Measurements from ENCODE around the gene SEMA3F. TPM values are rescaled to one million over a fixed set of nuclear protein-coding genes. Genes with fewer than 3 reads are reported as not detected.

The SEMA3F gene
- total RNA-seq, 2 donors from 2014 or later, result 6.3 to 18.7 TPM

GRCh38 chr3:50230104-50230793 is 75.1 kb downstream of the SEMA3F start:
- Histone ChIP-seq H3K4me1 (peaks cover 0 to 32% of the 10 kb centered on the region in 2 donors), H3K27ac (no peak overlapping the region), H3K27me3 (no peaks in the 10 kb centered on the region), H3K9me3 (no peaks in the 10 kb centered on the region), H3K4me3 (no peak overlapping the region), H3K36me3 (no peaks in the 10 kb centered on the region)
- TF ChIP-seq CTCF (IDR thresholded peaks at IDR 0.05), result no peak
- no peak for DNase-seq (ENCODE audit: low spot score)

- no peak overlapping the region for H3K4me3 ChIP-seq
- no peaks in the 10 kb centered on the region for H3K36me3 ChIP-seq
- TF ChIP-seq CTCF (IDR thresholded peaks at IDR 0.05), result no peak
- H3K4me1 ChIP-seq, result peaks cover 0 to 33% of the 10 kb centered on the region in 2 donors
- H3K9me3 ChIP-seq, result no peaks in the 10 kb centered on the region
- H3K27ac ChIP-seq, result no peak overlapping the region
- DNase-seq (ENCODE audit: low spot score), result no peak
- H3K27me3 ChIP-seq, result no peaks in the 10 kb centered on the region
These were observed 75.6 kb downstream of the SEMA3F start for GRCh38 chr3:50230794-50231125.

GRCh38 chr3:50231581-50231980 is 76.5 kb downstream of the SEMA3F start:
- no peak for DNase-seq (ENCODE audit: low spot score)
- Histone ChIP-seq H3K4me1 (peaks cover 0 to 26% of the 10 kb centered on the region in 2 donors), H3K27me3 (no peaks in the 10 kb centered on the region), H3K9me3 (no peaks in the 10 kb centered on the region), H3K27ac (no peak overlapping the region), H3K36me3 (no peaks in the 10 kb centered on the region), H3K4me3 (no peak overlapping the region)
- TF ChIP-seq CTCF (IDR thresholded peaks at IDR 0.05), result no peak

- H3K4me3 ChIP-seq, result no peak overlapping the region
- no peak overlapping the region for H3K27ac ChIP-seq
- H3K27me3 ChIP-seq, result no peaks in the 10 kb centered on the region
- no peak for TF ChIP-seq CTCF (IDR thresholded peaks at IDR 0.05)
- no peak for DNase-seq (ENCODE audit: low spot score)
- no peaks in the 10 kb centered on the region for H3K9me3 ChIP-seq
- H3K4me1 ChIP-seq, result peaks cover 0 to 27% of the 10 kb centered on the region in 2 donors
- no peaks in the 10 kb centered on the region for H3K36me3 ChIP-seq
These were observed 77.2 kb downstream of the SEMA3F start for GRCh38 chr3:50232303-50232702.

GRCh38 chr3:50233176-50233575 is 78.1 kb downstream of the SEMA3F start:
- Histone ChIP-seq H3K4me3 (no peak overlapping the region), H3K9me3 (no peaks in the 10 kb centered on the region), H3K4me1 (peaks cover 0 to 26% of the 10 kb centered on the region in 2 donors), H3K27me3 (no peaks in the 10 kb centered on the region), H3K36me3 (no peaks in the 10 kb centered on the region), H3K27ac (no peak overlapping the region)
- no peak for TF ChIP-seq CTCF (IDR thresholded peaks at IDR 0.05)
- no peak for DNase-seq (ENCODE audit: low spot score)

Data from right atrium auricular region (tissue), 2 donors.